GM18498 (cell line): Measurements from ENCODE around the gene ABCA6.
"Not testable (repeated sequence)": the region's sequence is repeated elsewhere in the genome, so short reads cannot be mapped to it uniquely, and the experiment has no call there.

Experiments used
- ATAC-seq: cut with Tn5 transposase; IDR thresholded peaks from one replicate; pipeline ENCODE4 v1.9.1; 2021; ENCODE audit warnings: mild to moderate bottlenecking, moderate library complexity; ENCODE audit not compliant: unreplicated experiment

The ABCA6 gene

DNA sequence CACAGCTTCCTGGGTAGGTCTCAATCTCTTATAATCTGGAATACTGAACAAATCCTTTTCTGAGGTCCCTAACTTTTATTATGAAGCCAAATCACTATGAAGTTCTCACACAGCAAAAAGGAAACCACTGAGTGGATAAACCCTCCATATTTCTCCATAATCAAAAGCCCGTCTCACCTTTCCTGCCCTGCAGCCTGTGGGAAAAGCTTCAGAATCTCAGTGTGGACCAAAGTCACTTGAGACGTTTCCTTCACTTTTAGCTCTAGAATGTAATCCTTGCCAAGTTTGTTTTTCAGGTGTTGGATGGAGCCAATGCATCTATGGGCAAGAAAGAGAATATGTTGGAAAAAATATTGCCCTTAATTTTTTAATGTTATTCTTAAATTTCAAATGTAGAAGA is 59.0 kb downstream of the ABCA6 start:
- no peak for ATAC-seq

DNA sequence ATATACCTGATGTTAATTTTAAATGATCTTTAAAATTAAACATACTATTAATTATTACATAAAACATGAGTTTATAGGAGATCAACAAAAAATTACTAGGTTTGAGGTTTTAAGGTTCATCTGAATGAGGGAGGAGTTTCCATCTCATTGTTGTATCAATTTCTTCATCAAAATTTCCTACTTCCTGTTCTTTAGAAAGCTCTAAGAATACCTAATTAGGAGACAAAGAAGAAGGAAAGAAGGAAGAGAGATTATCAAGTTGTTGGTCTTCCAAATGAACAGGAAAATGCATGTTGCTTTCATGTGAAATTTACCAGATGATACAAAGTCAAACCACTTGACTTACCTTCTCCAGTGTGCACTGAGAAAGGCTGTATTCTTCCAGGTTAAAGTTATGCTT is 62.8 kb downstream of the ABCA6 start:
- ATAC-seq: no peak

DNA sequence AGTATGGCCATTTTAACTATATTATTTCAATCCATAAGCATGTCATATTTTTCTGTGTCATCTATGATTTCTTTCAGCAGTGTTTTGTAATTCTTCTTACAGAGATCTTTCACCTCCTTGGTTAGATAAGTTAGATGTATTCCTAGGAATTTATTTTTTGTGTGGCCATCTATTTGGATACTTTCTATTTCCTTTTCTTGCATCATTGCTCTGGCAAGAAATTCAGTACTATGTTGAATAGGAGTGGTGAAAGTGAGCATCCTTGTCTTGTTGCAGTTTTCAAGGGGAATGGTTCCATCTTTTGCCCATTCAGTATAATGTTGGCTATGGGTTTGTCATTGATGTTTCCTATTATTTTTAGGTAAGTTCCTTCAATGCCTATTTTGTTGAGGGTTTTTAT is 65.9 kb downstream of the ABCA6 start:
- no peak for ATAC-seq

DNA sequence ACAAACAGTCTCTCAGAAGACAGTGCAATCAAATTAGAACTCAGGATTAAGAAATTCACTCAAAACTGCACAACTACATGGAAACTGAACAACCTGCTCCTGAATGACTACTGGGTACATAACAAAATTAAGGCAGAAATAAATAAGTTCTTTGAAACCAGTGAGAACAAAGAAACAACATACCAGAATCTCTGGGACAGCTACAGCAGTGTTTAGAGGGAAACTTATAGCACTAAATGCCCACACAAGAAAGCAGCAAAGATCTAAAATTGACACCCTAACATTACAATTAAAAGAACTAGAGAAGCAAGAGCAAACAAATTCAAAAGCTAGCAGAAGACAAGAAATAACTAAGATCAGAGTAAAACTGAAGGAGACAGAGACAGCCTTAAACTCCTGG is 68.3 kb downstream of the ABCA6 start:
- ATAC-seq: not testable (repeated sequence)

DNA sequence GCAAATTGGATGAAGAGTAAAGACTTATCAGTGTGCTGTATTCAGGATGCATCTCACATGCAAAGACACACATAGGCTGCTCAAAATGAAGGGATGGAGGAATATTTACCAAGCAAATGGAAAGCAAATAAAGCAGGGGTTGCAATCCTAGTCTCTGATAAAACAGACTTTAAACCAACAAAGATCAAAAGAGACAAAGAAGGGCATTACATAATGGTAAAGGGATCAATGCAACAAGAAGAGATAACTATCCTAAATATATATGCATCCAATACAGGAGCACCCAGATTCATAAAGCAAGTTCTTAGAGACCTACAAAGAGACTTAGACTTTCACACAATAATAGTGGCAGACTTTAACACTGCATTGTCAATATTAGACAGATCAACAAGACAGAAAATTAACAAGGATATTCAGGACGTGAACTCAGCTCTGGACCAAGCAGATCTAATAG is 68.9 kb downstream of the ABCA6 start:
- not testable (repeated sequence) for ATAC-seq

DNA sequence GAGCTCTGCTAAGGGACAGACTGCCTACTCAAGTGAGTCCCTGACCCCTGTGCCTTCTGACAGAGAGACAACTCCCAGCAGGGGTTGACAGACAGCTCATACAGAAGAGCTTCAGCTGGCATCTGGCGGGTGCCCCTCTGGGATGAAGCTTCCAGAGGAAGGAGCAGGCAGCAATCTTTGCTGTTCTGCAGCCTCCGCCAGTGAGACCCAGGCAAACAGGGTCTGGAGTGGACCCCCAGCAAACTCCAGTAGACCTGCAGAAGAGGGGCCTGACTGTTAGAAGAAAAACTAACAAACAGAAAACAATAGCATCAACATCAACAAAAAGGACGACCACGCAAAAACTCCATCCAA is 70.5 kb downstream of the ABCA6 start:
- not testable (repeated sequence) for ATAC-seq

DNA sequence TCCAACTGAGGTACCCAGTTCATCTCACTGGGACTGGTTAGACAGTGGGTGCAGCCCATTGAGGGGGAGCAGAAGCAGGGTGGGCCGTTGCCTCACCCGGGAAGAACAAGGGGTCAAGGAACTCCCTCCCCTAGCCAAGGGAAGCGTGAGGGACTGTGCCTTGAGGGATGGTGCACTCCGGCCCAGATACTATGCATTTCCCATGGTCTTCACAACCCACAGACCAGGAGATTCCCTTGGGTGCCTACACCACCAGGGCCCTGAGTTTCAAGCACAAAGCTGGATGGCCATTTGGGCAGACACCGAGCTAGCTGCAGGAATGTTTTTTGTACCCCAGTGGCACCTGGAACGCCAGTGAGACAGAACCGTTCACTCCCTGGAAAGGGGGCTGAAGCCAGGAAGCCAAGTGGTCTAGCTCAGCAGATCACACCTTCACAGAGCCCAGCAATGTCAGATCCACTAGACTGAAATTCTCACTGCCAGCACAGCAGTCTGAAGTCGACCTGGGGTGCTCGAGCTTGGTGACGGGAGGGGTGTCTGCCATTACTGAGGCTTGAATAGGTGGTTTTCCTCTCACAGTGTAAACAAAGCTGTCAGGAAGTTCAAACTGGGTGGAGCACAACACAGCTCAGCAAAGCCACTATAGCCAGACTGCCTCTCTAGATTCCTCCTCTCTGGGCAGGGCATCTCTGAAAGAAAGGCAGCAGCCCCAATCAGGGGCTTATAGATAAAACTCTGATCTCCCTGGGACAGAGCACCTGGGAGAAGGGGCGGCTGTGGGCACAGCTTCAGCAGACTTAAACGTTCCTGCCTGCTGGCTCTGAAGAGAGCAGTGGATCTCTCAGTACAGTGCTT is 71.1 kb downstream of the ABCA6 start:
- not testable (repeated sequence) for ATAC-seq

DNA sequence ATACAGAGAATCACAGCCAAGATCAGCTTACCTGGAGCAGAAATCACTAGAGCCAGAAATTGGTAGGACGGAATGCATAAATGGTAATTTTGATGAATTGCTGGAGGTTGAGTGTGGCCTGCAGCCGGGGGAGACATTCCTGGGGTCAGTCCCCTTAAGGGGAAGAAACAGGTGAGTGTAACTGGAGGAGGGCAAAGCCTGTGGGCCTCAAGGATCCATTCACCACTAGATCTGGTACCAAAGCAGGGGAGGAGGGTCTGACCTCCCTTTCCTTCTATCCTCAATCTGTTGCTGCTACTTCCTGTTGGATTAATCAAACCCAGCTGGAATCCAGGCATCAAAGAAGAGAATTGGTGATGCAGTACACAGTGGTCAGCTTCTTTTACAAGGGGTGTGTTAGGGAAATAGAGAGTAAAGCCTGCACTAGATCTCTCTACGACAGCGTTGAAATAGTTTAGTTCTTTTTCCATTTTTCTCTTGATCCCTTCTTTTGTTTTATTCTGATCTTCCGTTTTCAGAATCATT is 72.4 kb downstream of the ABCA6 start:
- ATAC-seq: no peak

DNA sequence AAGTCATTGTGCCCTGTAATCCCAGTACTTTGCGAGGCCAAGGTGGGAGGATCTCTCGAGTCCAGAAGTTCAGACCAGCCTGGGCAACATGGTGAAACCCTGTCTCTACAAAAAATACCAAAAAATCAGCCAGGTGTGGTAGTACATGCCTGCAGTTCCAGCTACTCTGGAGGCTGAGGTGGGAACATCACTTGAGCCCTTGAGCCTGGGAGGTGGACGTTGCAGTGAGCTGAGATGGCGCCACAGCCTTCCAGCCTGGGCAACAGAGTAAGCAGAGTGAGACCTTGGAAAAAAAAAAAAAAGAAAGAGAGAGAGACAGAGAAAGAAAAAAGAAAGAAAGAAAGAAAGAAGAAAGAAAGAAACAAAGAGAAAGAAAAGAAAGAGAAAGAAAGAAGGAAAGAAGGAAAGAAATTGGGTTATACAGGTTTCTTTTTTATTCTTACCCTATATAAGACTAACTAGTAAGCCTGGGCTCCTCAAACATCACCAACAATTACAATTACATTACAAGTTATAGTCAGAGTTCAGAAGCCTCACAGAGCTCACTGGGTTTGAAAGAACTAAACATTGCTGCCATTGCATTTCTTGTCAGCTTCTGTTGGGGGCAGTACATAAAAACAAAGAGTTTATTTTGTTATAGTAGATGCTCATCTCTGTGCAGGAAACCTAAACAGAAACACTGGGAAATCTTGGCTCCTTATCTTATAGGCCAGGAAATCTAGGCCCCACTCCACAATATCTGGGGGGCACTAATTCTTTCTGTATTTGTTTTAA is 74.2 kb downstream of the ABCA6 start:
- ATAC-seq: no peak

DNA sequence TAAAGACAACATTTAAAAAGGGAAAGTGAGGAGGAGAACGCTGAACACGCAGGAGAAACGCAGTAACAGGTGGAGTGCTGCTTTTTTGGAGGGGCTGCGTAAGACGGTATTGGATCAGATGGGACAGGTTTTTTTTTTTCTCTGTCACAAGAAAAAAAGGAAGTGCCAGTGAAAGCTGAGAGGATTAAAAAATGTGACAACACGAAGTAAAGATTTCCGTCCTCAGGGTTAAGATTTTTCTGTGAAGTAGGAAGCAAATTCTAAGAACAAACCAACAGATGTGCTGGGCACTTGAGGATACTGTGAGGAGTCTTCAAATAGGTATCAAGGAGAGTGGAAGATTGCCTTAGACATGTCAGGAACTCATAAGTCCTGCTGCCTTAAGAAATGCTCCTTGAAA is 75.2 kb downstream of the ABCA6 start:
- ATAC-seq: no peak

DNA sequence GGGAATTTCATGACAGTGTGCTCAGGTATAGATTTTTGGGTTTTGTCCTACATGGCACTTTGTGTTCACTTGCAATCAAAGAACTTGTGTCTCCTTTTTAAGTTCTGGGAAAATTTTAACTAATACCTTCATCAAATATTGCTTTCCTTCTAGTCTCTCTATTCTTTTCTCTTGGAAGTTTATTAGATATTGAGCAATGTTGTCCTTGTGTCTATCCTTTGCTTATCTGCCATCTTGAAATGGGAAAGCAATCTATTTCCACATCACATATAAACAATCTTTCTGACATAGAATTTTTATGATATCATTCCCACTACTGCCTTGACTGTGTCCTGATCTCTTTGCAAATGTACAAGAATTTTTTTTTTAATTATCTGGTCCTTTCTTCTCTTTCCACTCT is 76.6 kb downstream of the ABCA6 start:
- ATAC-seq: no peak

DNA sequence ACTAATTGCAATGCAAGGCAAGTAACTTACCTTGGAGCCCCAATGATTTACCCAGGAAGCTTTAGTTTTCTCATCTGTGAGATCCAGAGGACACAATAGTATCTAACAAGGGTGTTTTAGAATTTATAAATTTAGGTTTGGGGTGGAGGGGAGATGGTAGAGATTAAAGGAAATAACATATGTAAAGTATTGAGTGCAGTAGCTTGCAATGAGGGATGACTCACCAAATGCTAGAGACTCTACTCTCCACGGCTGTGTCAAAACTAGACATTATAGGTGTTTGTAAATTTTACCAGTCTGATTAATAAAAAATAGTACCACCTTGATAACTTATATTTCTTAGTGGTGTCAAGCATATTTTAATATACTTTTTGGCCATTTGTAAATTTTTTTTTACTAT is 77.2 kb downstream of the ABCA6 start:
- no peak for ATAC-seq

DNA sequence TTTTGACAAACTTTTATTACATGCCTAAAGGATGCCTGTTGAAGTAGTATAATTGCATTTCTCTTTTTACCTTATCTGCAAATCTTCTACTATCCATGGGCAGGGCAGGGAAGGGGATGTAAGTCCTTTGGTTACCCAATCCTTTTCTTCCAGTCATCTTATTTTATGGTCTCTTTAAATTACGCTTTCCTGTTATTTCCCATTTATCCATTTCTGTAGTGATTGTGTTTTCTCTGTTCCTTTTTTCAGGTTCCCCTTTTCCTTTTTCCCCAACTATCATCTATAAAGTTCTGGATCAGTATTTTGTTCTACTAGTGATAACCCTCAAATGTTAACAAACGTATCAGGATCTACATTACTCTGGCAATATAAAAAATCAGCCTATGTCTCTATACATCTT is 77.7 kb downstream of the ABCA6 start:
- ATAC-seq: no peak

DNA sequence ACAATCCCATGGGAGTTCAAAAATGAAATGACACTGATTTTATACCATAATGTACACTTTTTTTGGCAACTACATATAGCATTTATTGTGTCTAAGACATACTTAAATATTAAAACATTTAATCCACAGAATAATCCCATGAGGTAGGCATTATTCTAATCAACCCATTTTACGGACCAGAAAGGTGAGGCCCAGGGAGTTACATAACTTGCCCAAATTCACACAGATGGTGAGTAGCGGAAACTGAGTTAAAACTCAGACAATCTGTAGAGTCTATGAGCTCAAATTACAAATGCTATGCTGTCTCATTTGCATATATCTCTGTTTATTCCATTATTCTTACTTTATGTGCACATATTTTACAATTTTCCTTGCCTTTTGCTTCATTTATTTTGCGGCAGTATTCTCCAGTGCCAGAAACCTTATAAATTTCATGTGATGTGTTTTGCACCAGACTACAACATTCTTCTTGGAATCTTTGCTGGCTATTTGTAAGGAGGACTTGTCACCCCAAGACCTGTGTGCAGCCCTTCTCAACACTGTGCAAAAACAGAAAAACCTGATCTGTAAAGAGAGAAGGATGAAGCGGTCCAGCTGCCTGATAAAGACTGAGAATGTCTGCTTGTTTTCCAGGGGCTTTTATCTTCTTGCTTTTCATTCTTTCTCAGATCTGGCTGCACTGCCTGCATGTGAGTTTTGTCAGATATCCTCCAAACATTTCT is 78.7 kb downstream of the ABCA6 start:
- ATAC-seq: no peak

DNA sequence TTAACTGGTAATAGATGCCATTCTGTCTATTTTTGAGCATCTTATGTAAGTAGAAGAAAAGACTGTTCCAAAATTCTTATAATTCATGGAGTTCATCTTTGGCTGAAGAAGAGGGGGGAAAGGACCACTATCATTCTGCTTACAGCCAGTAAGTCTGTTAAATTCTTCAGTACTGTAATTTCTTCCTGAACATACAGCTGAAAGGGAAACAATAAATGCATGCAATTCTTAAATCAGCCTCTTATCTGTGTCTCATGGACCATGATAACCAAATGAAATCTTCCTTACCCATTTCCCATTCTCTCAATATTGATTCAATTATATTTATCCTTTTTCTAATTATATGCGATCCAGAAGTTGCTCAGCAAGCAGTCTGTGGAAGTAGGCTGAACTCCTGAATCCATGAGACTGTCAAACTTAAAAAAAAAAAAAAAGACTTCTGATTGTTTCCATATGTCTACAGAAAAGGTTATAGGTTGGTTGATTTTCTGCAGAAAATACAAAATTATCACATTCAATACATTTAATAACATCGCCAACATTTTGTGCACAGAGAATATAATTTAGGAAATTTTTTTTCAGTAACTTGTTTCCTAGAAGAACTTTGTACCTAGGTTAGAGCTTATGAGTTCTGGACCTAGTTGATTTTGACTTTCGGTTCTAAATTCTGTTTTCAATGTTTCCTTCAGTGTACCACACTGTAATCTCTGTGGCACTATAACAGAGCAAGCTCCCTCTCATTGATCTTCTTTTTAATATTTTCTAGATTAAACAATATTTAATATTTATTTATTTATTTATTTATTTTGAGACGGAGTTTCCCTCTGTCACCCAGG is 79.8 kb downstream of the ABCA6 start:
- no peak for ATAC-seq

DNA sequence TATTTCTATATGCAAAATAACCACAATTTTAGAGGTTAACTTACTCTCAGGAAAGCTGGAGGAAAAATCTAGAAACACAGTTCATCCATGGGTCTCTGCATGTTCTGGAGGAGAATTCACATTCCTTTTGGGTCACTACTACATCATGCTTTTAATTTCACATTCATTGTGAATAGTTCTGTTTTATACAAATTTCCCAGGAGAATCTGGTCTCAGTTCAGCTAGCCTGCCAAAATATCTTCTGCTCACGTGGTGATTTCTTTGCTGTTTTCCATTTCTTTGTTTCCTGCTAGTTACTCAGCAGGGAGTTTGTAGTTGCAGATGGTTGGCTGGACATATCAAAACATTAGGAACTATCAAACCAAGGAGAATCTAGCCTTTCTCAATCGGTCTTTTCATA is 80.9 kb downstream of the ABCA6 start, which contains the start of gene ABCA9:
ABCA9 (minus strand) TSS at position 106 of the 400 bp plus-strand sequence. CDS start 9,801 bp downstream, outside the sequence.
- ATAC-seq: no peak

DNA sequence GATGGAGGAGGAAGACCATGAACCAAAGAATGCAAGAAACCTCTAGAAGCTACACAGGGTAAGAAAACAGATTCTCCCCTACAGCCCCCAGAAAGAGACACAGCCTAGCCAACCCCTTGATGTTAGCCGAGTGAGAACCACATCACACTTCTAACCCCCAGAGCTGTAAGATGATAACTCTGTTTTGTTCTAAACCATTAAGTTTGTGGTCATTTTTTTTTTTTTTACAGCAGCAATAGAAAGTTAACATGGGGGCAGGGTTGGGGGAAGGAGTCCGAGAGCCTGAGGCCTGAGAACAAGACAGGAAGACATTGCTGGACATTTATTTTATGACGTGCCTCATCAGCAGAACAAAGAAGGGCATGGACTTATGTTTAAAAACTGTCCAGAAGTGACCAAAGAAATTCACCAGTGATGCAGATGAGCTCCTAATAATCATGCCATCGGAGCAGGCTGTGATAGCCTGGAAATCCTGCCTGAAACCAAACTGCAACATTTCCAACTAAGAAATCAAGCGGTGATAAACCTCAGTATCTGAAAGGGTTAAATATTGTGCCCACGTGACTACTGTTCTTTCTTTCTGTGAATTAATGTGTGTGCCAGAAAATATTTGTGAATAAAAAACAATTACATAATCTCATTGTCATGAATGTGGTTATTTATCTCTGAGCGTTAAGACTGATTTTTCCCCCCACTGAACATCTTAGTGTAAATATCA is 82.1 kb downstream of the ABCA6 start:
- ATAC-seq: no peak

DNA sequence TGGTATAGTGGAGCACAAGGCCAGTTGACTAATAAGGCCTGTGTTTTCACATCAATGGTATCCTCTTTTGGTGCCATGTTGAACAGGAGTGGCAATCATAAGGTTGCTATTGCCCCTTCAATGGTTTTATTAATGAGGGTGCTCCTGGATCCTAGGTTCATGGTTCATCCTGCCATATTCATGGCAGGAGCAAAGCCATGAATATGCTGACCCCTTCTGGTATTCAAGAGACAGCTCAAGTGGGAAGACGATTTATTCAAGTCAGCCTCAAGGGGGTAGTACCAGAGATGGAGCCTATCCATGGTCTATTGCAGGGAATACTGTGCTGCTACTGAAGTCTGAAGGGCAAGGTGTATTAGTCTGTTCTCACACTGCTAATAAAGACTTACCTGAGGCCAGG is 83.5 kb downstream of the ABCA6 start:
- no peak for ATAC-seq

DNA sequence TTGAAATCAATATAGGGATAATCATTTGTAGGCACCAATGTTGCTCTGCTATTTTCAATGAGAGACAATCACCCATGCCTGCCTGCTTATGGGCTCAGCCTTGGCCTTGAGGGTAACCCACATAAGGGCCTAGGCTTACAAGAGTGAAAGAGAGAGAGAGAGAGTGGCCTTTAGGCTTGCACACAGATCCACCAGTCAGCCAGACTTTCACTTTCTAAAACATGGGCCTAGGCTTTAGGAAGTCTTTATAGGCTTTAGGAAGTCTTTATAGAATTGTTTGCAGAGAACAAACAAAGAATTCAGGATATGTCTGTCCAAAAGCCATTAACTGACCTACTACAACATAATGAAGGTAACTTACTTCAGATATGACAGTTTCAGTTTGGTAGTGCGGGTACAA is 84.4 kb downstream of the ABCA6 start:
- no peak for ATAC-seq
